ENCODE measurements around the gene AMBP. TPM values are rescaled to one million over a fixed set of nuclear protein-coding genes. Genes with fewer than 3 reads are reported as not detected.

Gene AMBP
- polyA plus RNA-seq, 1 of the 3 experiments (the other 2 are of a cell fraction): 0.16 TPM

DNA sequence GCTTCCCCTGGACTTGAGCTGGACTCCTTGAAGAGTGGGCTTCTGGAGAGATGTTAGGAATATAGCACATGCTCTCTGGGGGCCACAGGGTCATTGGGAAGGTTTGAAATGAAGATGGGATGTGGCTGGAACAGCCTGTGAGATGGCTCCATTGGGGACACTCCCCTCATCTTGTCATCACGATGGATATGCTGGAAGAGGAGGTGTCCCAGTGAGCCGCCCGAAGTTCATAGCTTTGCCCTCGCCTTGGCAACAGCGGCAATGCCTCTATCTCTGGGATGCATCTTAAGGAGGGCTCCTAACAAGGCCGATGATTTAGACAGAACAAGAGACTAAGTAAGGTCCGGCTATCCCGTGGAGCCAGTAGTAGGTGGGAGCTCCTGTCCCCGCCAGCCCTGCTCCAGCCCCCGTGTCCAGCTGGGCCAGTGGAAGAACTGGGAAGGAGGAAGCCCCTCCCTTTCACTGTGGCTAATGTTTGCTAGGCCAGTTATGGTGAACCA lies 23.9 kb downstream of the AMBP start:
- WGBS (ENCODE audit: low lambda C conversion rate): 81% methylated on average over 8 of the region's 10 CpGs
- H3K4me3 ChIP-seq (ENCODE audit: low read depth in 2 of 2, low read length in 1 of 2): no peak overlapping the region
- DNase-seq: no peak
- CTCF ChIA-PET: interaction anchor here (1.1 to 1.2 kb wide), 2 partner anchors 28 to 317 kb away, joined by 4 read pairs; no protein-coding TSS in a partner anchor
- no peaks in the 10 kb centered on the region for H3K9me3 ChIP-seq
- H3K27ac ChIP-seq (ENCODE audit: low read depth in 2 of 2, low read length in 1 of 2): no peak overlapping the region
- no peak overlapping the region for H3K9ac ChIP-seq
- H3K9me2 ChIP-seq: no peaks in the 10 kb centered on the region
- POLR2A ChIA-PET: no interaction called here
- no peak overlapping the region for H3K4me2 ChIP-seq
- H3F3A ChIP-seq (replicated peaks; ENCODE audit: insufficient read depth): no peaks in the 10 kb centered on the region
- H3K36me3 ChIP-seq (replicated peaks in 1 of 2; ENCODE audit: control insufficient read depth in 1 of 2, insufficient read depth in 2 of 2, low read length in 1 of 2): peaks cover 8 to 30% of the 10 kb centered on the region in 2 experiments
- no peaks in the 10 kb centered on the region for H4K20me1 ChIP-seq (ENCODE audit: insufficient read depth)
- no peak for TF ChIP-seq POLR2AphosphoS5 (IDR thresholded peaks at IDR 0.05; ENCODE audit: low read depth, low read length)
- TF ChIP-seq, protein P1, sequence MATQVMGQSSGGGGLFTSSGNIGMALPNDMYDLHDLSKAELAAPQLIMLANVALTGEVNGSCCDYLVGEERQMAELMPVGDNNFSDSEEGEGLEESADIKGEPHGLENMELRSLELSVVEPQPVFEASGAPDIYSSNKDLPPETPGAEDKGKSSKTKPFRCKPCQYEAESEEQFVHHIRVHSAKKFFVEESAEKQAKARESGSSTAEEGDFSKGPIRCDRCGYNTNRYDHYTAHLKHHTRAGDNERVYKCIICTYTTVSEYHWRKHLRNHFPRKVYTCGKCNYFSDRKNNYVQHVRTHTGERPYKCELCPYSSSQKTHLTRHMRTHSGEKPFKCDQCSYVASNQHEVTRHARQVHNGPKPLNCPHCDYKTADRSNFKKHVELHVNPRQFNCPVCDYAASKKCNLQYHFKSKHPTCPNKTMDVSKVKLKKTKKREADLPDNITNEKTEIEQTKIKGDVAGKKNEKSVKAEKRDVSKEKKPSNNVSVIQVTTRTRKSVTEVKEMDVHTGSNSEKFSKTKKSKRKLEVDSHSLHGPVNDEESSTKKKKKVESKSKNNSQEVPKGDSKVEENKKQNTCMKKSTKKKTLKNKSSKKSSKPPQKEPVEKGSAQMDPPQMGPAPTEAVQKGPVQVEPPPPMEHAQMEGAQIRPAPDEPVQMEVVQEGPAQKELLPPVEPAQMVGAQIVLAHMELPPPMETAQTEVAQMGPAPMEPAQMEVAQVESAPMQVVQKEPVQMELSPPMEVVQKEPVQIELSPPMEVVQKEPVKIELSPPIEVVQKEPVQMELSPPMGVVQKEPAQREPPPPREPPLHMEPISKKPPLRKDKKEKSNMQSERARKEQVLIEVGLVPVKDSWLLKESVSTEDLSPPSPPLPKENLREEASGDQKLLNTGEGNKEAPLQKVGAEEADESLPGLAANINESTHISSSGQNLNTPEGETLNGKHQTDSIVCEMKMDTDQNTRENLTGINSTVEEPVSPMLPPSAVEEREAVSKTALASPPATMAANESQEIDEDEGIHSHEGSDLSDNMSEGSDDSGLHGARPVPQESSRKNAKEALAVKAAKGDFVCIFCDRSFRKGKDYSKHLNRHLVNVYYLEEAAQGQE (IDR thresholded peaks at IDR 0.05; ENCODE audit: low read depth, low read length): no peak
- TF ChIP-seq EP300 (IDR thresholded peaks at IDR 0.05; ENCODE audit: borderline replicate concordance in 1 of 2, low read depth in 1 of 2, low read length in 1 of 2): no peak
- no peak for TF ChIP-seq JUND (IDR thresholded peaks at IDR 0.05)
- no peaks in the 10 kb centered on the region for H3K79me2 ChIP-seq (ENCODE audit: insufficient read depth)
- H2AFZ ChIP-seq (ENCODE audit: low read depth): no peak overlapping the region
- no peaks in the 10 kb centered on the region; a peak in 1 of 4 replicates for H3K4me1 ChIP-seq (ENCODE audit: control insufficient read depth in 1 of 2, insufficient read depth in 2 of 2, low read depth in 1 of 2, low read length in 1 of 2)
- H3K27me3 ChIP-seq (ENCODE audit: insufficient read depth): no peaks in the 10 kb centered on the region

- no peak overlapping the region for H3K9ac ChIP-seq
- H3K9me3 ChIP-seq: no peaks in the 10 kb centered on the region
- no peaks in the 10 kb centered on the region for H3K4me1 ChIP-seq (ENCODE audit: control insufficient read depth in 1 of 2, insufficient read depth in 2 of 2, low read depth in 1 of 2, low read length in 1 of 2)
- H3K27ac ChIP-seq (ENCODE audit: low read depth in 2 of 2, low read length in 1 of 2): no peak overlapping the region
- H3K9me2 ChIP-seq: no peaks in the 10 kb centered on the region
- no peaks in the 10 kb centered on the region for H3F3A ChIP-seq (replicated peaks; ENCODE audit: insufficient read depth)
- H3K4me3 ChIP-seq (ENCODE audit: low read depth in 2 of 2, low read length in 1 of 2): no peak overlapping the region
- no peak overlapping the region for H2AFZ ChIP-seq (ENCODE audit: low read depth)
- ChIA-PET POLR2A (no interaction called here), CTCF (interaction anchor here (1.1 to 1.2 kb wide), 2 partner anchors 29 to 316 kb away, joined by 4 read pairs; no protein-coding TSS in a partner anchor)
- no peak overlapping the region for H3K4me2 ChIP-seq
- H3K79me2 ChIP-seq (ENCODE audit: insufficient read depth): no peaks in the 10 kb centered on the region
- WGBS (ENCODE audit: low lambda C conversion rate): 97% methylated on average over 8 of the region's 8 CpGs
- H3K36me3 ChIP-seq (replicated peaks in 1 of 2; ENCODE audit: control insufficient read depth in 1 of 2, insufficient read depth in 2 of 2, low read length in 1 of 2): peaks cover 11 to 38% of the 10 kb centered on the region in 2 experiments
- no peaks in the 10 kb centered on the region for H3K27me3 ChIP-seq (ENCODE audit: insufficient read depth)
- TF ChIP-seq MEF2A (IDR thresholded peaks at IDR 0.05; ENCODE audit: borderline replicate concordance, low read depth) (no peak), SIN3A (IDR thresholded peaks at IDR 0.05; ENCODE audit: borderline replicate concordance, low read depth, low read length) (no peak)
- DNase-seq: no peak
- no peaks in the 10 kb centered on the region for H4K20me1 ChIP-seq (ENCODE audit: insufficient read depth)
Observed at GRCh38 chr9:114053246-114054005, 24.7 kb downstream of the AMBP start.
